Left renal cortex interstitium (tissue), 4 donors: ENCODE data around the gene SYCP2. TPM values are rescaled to one million over a fixed set of nuclear protein-coding genes. Genes with fewer than 3 reads are reported as not detected.
"Not testable (repeated sequence)": the region's sequence is repeated elsewhere in the genome, so short reads cannot be mapped to it uniquely, and the experiment has no call there.

ENCODE experiments used
- DNase-seq, 4 donors: peaks; one replicate each; pipeline ENCODE4 v3.0.0-alpha.2; 2013; ENCODE audit warnings: low read depth in 4 of 4, low spot score in 2 of 4, missing footprints in 1 of 4
- polyA plus RNA-seq, 4 donors: library from polyadenylated mRNA; unstranded; fragments of 120-200 nt; gene quantifications; one replicate each; pipeline ENCODE4 v1.2.1, GENCODE V29; 2013; ENCODE audit not compliant: insufficient read length in 4 of 4

The SYCP2 gene
- polyA plus RNA-seq, 4 donors = 5.2 to 11.3 (median 7.8) TPM

DNA sequence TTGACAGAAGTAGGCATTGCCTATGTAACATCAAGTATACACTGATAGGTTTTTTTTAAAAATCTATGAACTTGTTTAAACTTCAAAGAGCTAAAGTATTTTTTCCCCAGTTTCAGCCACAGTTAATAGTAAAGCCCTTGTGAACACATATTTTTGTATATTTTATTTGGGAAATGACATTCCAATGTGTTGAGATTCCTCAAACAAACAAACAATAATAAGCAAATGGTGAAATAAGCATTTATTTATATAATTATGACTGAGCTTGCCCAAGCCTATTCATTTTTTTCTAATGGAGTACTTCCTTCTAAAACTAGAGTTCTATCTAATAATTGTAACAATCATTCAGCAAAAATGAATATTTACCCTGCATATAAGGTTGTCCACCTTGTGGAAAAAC is 12.5 kb downstream of the SYCP2 start:
- DNase-seq = no peak

DNA sequence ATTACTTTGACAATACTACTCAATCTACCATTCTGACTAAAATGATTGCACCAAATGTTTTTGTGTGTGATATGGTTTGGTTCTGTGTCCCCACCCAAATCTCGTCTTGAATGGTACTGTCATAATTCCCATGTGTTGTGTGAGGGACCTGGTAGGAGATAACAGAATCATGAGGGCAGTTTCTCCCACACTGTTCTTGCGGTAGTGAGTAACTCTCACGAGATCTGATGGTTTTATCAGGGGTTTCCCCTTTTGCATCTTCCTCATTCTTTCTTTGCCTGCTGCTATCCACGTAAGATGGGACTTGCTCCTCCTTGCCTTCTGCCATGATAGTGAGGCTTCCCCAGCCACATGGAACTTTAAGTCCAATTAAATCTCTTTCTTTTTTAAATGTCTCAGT is 20.8 kb downstream of the SYCP2 start:
- no peak for DNase-seq

GRCh38 chr20:59911041-59911440 is 22.4 kb downstream of the SYCP2 start:
- DNase-seq = no peak

DNA sequence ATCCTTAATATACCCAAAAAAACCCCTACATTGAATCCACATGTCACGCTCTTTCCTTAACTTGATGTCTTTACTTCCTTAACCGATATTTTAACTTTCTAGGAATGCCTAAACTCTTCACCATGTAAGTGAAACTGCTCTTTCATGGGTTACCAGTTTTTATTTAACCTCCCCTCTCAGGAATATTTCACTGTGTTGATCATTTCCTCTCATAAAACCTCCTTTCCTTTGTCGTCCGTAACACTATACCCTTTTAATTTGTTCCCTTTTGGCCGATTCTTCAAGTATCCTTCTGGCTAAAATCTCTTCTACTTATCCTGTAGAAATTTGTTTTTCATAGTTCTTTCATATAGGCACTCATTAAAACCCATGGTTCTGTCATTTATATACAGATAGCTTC is 24.6 kb downstream of the SYCP2 start:
- DNase-seq = no peak

GRCh38 chr20:59903621-59904020 is 29.8 kb downstream of the SYCP2 start:
- no peak for DNase-seq

GRCh38 chr20:59902470-59902869 is 31.0 kb downstream of the SYCP2 start:
- no peak for DNase-seq

DNA sequence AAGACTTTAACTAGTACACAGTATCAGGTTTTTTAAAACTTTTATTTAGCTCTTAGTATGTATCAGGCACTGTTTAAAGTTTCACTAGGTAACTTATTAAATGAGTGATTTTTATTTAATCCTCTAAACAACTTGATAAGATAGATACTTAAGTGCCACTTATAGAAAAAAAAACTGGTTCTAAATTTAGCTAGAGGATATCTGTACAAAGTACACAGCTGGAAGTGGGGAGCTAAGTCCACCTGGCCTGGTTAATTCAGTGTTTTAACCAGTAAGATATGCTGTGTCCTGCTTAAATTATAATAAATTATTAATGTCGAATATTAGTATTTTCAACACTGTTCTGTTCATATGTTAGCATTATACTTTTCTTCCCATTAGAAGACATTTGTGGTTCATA is 37.5 kb downstream of the SYCP2 start:
- DNase-seq = no peak

GRCh38 chr20:59891581-59891980 is 41.9 kb downstream of the SYCP2 start:
- no peak for DNase-seq

DNA sequence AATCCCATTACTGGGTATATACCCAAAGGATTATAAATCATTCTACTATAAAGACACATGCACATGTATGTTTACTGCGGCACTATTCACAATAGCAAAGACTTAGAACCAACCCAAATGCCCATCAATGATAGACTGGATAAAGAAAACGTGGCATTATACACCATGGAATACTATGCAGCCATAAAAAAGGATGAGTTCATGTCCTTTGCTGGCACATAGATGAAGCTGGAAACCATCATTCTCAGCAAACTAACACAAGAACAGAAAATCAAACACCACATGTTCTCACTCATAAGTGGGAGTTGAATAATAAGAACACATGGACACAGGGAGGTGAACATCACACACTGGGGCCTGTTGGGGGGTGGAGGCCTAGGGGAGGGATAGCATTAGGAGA is 43.4 kb downstream of the SYCP2 start:
- not testable (repeated sequence) for DNase-seq

DNA sequence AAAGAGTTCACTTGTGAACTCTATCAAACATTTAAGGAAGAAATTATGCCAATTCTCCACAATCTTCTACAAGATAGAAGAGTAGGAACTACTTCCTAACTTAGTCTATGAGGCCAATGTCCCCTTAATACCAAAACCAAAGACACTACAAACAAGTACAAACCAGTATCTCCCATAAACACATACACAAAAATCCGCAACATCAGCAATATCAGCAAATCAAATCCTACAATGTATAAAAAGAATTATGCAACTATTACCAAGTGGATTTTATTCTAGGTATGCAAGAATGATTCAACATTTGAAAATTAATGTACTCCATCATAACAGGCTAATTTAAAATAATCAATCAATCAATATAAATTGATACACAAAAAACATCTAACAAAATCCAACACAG is 45.4 kb downstream of the SYCP2 start:
- DNase-seq = no peak

GRCh38 chr20:59884494-59884893 is 48.9 kb downstream of the SYCP2 start:
- no peak for DNase-seq

GRCh38 chr20:59880198-59880597 is 53.2 kb downstream of the SYCP2 start:
- no peak for DNase-seq

DNA sequence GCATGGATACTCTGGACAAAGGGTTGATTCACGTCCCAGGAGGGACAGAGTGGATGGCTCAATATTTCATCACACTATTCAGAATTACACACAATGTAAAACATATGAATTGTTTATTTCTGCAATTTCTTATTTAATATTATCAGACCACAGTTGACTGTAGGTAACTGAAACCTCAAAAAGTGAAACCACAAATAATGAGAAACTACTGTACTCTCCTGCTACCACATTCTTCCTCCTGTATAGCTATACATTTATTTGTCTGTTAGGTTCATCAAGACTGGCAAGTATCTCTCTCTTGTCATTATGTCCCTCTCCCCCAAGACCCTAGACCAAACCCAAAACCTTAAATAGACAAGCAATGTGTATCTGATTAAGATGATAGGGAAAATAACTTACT is 60.0 kb downstream of the SYCP2 start:
- DNase-seq = no peak

DNA sequence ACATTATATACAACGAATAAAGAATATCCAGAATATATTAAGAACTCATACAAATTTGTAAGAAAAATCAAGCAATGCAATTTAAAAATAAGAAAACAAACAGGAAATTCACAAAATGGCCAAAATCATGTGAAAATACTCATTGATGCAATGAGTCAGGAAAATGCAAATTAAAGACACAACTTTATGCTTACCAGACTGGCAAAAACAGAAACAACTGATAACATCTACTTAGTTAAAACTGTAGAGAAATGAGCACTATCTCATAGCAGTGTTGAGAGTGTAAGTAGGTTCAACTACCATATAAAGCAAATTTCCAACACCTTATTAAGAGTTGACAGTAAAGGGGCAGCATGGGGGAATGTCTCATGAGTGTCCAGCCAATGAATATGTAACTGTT is 62.3 kb downstream of the SYCP2 start:
- DNase-seq = no peak

- DNase-seq = peak in 1 of 4 donors; percentile 2
Observed at GRCh38 chr20:59866338-59866737, 67.1 kb downstream of the SYCP2 start.

GRCh38 chr20:59864726-59865125 is 68.7 kb downstream of the SYCP2 start:
- DNase-seq = no peak

DNA sequence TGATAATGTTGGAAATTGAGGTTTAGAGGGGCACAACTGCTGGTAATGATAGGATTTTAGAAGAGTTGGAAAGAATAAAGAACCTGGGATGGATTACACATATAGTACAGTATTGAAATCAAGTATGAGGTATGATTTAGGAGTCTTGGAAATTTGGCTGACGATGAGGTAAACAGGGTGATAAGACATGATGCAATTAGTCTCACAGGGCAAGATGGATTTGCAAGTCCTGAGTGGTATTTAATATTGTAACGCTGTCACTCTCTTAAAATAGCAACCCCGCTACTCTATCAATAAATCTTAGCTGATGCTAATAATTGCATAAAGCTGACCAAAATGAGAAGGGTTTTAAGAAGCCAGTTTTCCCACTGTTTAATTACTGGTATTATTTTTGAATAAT is 70.4 kb downstream of the SYCP2 start:
- DNase-seq = no peak

GRCh38 chr20:59861401-59861800 is 72.0 kb downstream of the SYCP2 start:
- no peak for DNase-seq

DNA sequence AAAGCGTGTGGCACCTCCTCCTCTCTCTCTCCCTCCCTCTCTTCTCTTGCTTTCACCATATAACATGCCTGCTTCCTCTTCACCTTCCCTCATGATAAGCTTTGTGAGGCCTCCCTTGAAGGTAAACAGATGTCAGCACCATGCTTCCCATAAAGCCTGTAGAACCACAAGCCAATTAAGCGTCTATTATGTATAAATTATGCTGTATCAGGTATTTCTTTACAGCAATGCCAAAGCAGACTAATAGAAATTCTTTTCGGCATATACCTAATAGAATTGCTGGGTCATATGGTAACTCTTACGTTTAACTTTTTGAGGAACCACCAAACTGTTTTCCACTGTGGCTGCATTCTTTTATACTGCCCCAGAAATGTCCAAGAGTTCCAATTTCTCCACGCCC is 75.0 kb downstream of the SYCP2 start:
- DNase-seq = no peak

DNA sequence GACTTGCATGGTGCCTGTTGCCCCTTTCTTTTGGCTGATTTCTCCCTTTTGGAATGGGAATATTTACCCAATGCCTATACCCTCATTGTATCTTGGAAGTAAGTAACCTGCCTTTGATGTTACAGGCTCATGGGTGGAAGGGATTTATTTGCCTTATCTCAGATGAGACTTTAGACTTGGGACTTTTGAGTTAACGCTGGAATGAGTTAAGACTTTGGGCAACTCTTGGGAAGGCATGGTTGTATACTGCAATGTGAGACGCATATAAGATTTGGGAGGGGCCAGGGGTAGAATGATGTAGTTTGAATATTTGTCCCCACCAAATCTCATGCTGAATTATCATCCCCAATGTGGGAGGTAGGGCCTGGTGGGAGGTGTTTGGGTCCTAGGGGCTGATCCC is 75.5 kb downstream of the SYCP2 start:
- no peak for DNase-seq

GRCh38 chr20:59856941-59857340 is 76.5 kb downstream of the SYCP2 start:
- DNase-seq = not testable (repeated sequence)

DNA sequence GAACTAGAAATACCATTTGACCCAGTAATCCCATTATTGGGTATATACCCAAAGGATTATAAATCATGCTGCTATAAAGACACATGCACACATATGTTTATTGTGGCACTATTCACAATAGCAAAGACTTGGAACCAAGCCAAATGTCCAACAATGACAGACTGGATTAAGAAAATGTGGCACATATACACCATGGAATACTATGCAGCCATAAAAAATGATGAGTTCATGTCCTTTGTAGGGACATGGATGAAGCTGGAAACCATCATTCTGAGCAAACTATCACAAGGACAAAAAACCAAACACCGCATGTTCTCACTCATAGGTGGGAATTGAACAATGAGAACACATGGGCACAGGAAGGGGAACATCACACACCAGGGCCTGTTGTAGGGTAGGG is 76.9 kb downstream of the SYCP2 start:
- not testable (repeated sequence) for DNase-seq

DNA sequence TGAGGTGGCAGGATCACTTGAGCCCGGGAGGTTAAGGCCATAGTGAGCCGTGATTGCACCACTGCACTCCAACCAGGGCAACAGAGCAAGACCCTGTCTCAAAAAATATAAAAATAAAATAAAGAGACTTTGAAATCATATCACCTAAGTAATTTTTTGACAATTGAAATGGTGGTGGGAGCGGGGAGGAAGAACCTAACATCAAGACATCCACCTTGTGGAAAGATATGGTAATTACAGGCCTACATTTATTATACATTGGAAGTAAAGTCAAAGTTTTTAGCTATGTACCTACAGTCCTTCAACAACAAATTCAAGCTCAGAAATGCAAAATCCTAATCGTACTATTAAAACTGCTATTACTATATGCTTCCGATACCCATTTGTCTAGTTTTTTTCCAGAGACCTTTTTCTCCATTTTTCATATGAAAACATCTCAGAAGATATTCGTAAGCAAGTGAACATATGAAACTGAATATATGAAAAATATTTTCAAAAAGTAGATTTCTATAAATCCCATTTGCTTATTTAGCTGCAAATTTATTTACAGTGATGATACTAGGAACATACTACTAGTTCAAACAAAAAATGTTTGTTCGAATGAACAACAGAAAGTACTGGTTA is 83.3 kb downstream of the SYCP2 start:
- peak in 1 of 4 donors; percentile 36 for DNase-seq
